A549 (cell line): Measurements from ENCODE around the gene CAMP. TPM values are rescaled to one million over a fixed set of nuclear protein-coding genes. Genes with fewer than 3 reads are reported as not detected.

Experiments used
- ATAC-seq, 2 experiments: fragments of 200-7000 bp in 1 of 2; fragments of >200 bp in 1 of 2; cut with Nextera tagmentation in 1 of 2; cut with Tn5 transposase in 1 of 2; 3 replicates each; pipeline versions ENCODE4 v1.8.0 to v1.9.1; 2018 to 2020; ENCODE audit warnings: mild to moderate bottlenecking in 1 of 2, moderate library complexity in 1 of 2
- CTCF ChIA-PET: fragments of 300-600 bp; sonication (Branson Sonifier 250); formaldehyde crosslinking; extraction: SDS; loops from one replicate; lab custom pipeline; 2021; ENCODE audit warnings: antibody characterized with exemption, inconsistent platforms; lab: Yijun Ruan, JAX
- POLR2A ChIA-PET: fragments of 350-600 bp; formaldehyde crosslinking; extraction: SDS; loops from one replicate; lab custom pipeline; 2021; ENCODE audit warnings: antibody characterized with exemption, inconsistent platforms; lab: Yijun Ruan, JAX
- DNase-seq, 2 experiments: peaks; one replicate each; pipeline versions ENCODE4 v3.0.0 to v3.0.0-alpha.2; 2011 to 2016; ENCODE audit warnings: low read depth in 1 of 2, low spot score in 1 of 2
- FAIRE-seq: peaks from 2 replicates; lab custom pipeline; 2011; peaks lifted over from hg19 to GRCh38; lab: Jason Lieb, UNC
- H3K27ac ChIP-seq, 2 experiments: fragments of >200 bp; sonication (Bioruptor Twin); formaldehyde crosslinking; 3 replicates each; pipeline ENCODE4 v1.5.1; 2016 to 2017
- H3K4me1 ChIP-seq: fragments of >200 bp; sonication (Bioruptor Twin); formaldehyde crosslinking; 3 replicates; pipeline ENCODE4 v1.6.1; 2016
- H3K4me2 ChIP-seq: fragments of >200 bp; sonication (Bioruptor Twin); formaldehyde crosslinking; 3 replicates; pipeline ENCODE4 v1.6.1; 2016
- H3K4me3 ChIP-seq: fragments of >200 bp; sonication (Bioruptor Twin); formaldehyde crosslinking; 3 replicates; pipeline ENCODE4 v1.5.1; 2016
- H3K9me3 ChIP-seq: fragments of >200 bp; sonication (Bioruptor Twin); formaldehyde crosslinking; 3 replicates; pipeline ENCODE4 v1.6.1; 2016
- CEBPB ChIP-seq, 2 experiments: fragments of >200 bp in 1 of 2; sonication (Bioruptor Twin) in 1 of 2; formaldehyde crosslinking in 1 of 2; IDR thresholded peaks; 2 replicates each; pipeline ENCODE4 v1.6.1; 2012 to 2016
- CHD2 ChIP-seq: fragments of 150-350 bp; IDR thresholded peaks from 2 replicates; pipeline ENCODE4 v1.6.1; 2014; ENCODE audit warnings: low read length; ENCODE audit not compliant: partially characterized antibody
- CTCF ChIP-seq: fragments of >200 bp; sonication (Bioruptor Twin); formaldehyde crosslinking; IDR thresholded peaks from 3 replicates; pipeline ENCODE4 v1.5.1; 2016
- EHMT2 ChIP-seq: fragments of 200-600 bp; sonication (generic); IDR thresholded peaks from 2 replicates; pipeline ENCODE4 v1.6.1; 2016; ENCODE audit warnings: antibody characterized with exemption, low read depth, mild to moderate bottlenecking, moderate library complexity
- EP300 ChIP-seq, 2 experiments: fragments of >200 bp; sonication (Bioruptor Twin); formaldehyde crosslinking; IDR thresholded peaks; 2 replicates in 1 of 2; 3 replicates in 1 of 2; pipeline ENCODE4 v1.6.1; 2016 to 2017
- FOSB ChIP-seq: fragments of 250-450 bp; sonication (Bioruptor Pico); IDR thresholded peaks from 2 replicates; pipeline ENCODE4 v1.5.0; 2020; ENCODE audit warnings: mild to moderate bottlenecking, moderate library complexity
- FOXS1 ChIP-seq: fragments of 250-450 bp; sonication (Bioruptor Pico); IDR thresholded peaks from 2 replicates; pipeline ENCODE4 v1.5.0; 2020; ENCODE audit warnings: mild to moderate bottlenecking, moderate library complexity
- GATA3 ChIP-seq: IDR thresholded peaks from 2 replicates; pipeline ENCODE4 v1.6.1; 2012; ENCODE audit warnings: borderline replicate concordance
- HEYL ChIP-seq: fragments of 250-450 bp; sonication (Bioruptor Pico); IDR thresholded peaks from 2 replicates; pipeline ENCODE4 v1.8.0; 2021; ENCODE audit warnings: mild to moderate bottlenecking, moderate library complexity
- HMGXB4 ChIP-seq: fragments of 250-450 bp; sonication (Bioruptor Pico); IDR thresholded peaks from 2 replicates; pipeline ENCODE4 v1.5.0; 2021; ENCODE audit warnings: mild to moderate bottlenecking, moderate library complexity, borderline replicate concordance
- HOXB5 ChIP-seq: fragments of 250-450 bp; sonication (Bioruptor Pico); IDR thresholded peaks from 2 replicates; pipeline ENCODE4 v1.5.0; 2020; ENCODE audit warnings: mild to moderate bottlenecking, moderate library complexity
- KDM5A ChIP-seq: fragments of 200-600 bp; sonication (generic); IDR thresholded peaks from 2 replicates; pipeline ENCODE4 v1.6.1; 2016; ENCODE audit warnings: antibody characterized with exemption, mild to moderate bottlenecking
- MAFK ChIP-seq: fragments of 450-650 bp; IDR thresholded peaks from 2 replicates; pipeline ENCODE4 v1.6.1; 2014; ENCODE audit not compliant: partially characterized antibody
- MAZ ChIP-seq: fragments of 150-350 bp; IDR thresholded peaks from 2 replicates; pipeline ENCODE4 v1.6.1; 2014; ENCODE audit warnings: antibody characterized with exemption, low read depth, low read length, borderline replicate concordance
- MYC ChIP-seq: IDR thresholded peaks from 2 replicates; pipeline ENCODE4 v1.6.1; 2012; ENCODE audit warnings: mild to moderate bottlenecking, inconsistent platforms, low read length, improper control_type of control experiment, borderline replicate concordance
- POLR2A ChIP-seq: IDR thresholded peaks from 2 replicates; pipeline ENCODE4 v1.6.1; 2012; ENCODE audit warnings: mild to moderate bottlenecking, low read length
- RAD21 ChIP-seq, 2 experiments: fragments of >200 bp in 1 of 2; sonication (Bioruptor Twin) in 1 of 2; formaldehyde crosslinking in 1 of 2; IDR thresholded peaks in 1 of 2; conservative IDR thresholded peaks in 1 of 2; 2 replicates in 1 of 2; 3 replicates in 1 of 2; pipeline ENCODE4 v1.6.1; 2012 to 2018; ENCODE audit warnings: inconsistent platforms in 1 of 2
- RCOR1 ChIP-seq: fragments of 150-350 bp; IDR thresholded peaks from 2 replicates; pipeline ENCODE4 v1.6.1; 2014; ENCODE audit warnings: antibody characterized with exemption, low read length, low read depth
- REST ChIP-seq: fragments of 200-600 bp; sonication (generic); IDR thresholded peaks from 2 replicates; pipeline ENCODE4 v1.6.1; 2016; ENCODE audit warnings: antibody characterized with exemption, mild to moderate bottlenecking, moderate library complexity
- RFX5 ChIP-seq: fragments of 450-650 bp; IDR thresholded peaks from 2 replicates; pipeline ENCODE4 v1.7.1; 2014; ENCODE audit warnings: antibody characterized with exemption, mild to moderate bottlenecking, moderate library complexity
- RNF2 ChIP-seq: fragments of 200-600 bp; sonication (generic); IDR thresholded peaks from 2 replicates; pipeline ENCODE4 v1.6.1; 2016; ENCODE audit warnings: low read depth, mild to moderate bottlenecking, antibody characterized with exemption, moderate library complexity, borderline replicate concordance
- TFCP2L1 ChIP-seq: fragments of 250-450 bp; sonication (Bioruptor Pico); IDR thresholded peaks from 2 replicates; pipeline ENCODE4 v1.5.0; 2021; ENCODE audit warnings: mild to moderate bottlenecking
- ZNF302 ChIP-seq: fragments of 250-450 bp; sonication (Bioruptor Pico); IDR thresholded peaks from 2 replicates; pipeline ENCODE4 v1.9.0; 2021; ENCODE audit warnings: inconsistent platforms, mild to moderate bottlenecking, moderate library complexity
- ZSCAN20 ChIP-seq: fragments of 250-450 bp; sonication (Bioruptor Pico); IDR thresholded peaks from 2 replicates; pipeline ENCODE4 v1.8.0; 2022; ENCODE audit warnings: mild to moderate bottlenecking, moderate library complexity
- WGBS: methylation state at CpG from one replicate; pipeline ENCODE4 v1.1.6; 2017; ENCODE audit errors: missing lambda C conversion rate; 5-methylcytosine and 5-hydroxymethylcytosine counted together
- polyA plus RNA-seq, 4 experiments: library from polyadenylated mRNA; depleted of rRNA in 3 of 4; stranded (reverse); fragments of >200 nt; fragmentation: RNase III in 1 of 4; extraction: RNeasy Plus Mini Kit Qiagen cat#74134 plus additional on column Dnase treatment in 1 of 4; gene quantifications; 2 replicates in 3 of 4; 3 replicates in 1 of 4; pipeline ENCODE4 v1.2.3, GENCODE V29; 2011 to 2017
- TF ChIP-seq, protein P1 (sequence below): fragments of >200 bp; sonication (Bioruptor Twin); formaldehyde crosslinking; IDR thresholded peaks from 2 replicates; pipeline ENCODE4 v1.6.1; 2016
- TF ChIP-seq, protein P2 (sequence below): fragments of 150-350 bp; IDR thresholded peaks from 2 replicates; pipeline ENCODE4 v1.6.1; 2014; ENCODE audit warnings: low read depth, mild to moderate bottlenecking, low read length

Gene CAMP
- polyA plus RNA-seq, 2 of the 4 experiments (the other 2 are of a cell fraction), result not detected

- FAIRE-seq (no peak), DNase-seq (no peak), ATAC-seq (no peak)
- 88% methylated on average over 1 of the region's 1 CpG for WGBS
- POLR2A ChIA-PET, result no interaction called here
- CTCF ChIA-PET, result interaction anchor here (1.0 kb wide), 1 partner anchor 188 kb away, joined by 4 read pairs; no protein-coding TSS in a partner anchor
- no peak overlapping the region for H3K4me3 ChIP-seq
- H3K4me1 ChIP-seq, result no peaks in the 10 kb centered on the region
- TF ChIP-seq ZSCAN20, result no peak
- no peak for TF ChIP-seq EHMT2
- TF ChIP-seq, protein P1, sequence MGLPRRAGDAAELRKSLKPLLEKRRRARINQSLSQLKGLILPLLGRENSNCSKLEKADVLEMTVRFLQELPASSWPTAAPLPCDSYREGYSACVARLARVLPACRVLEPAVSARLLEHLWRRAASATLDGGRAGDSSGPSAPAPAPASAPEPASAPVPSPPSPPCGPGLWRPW, result no peak
- TF ChIP-seq MAFK, result no peak
- TF ChIP-seq GATA3, result no peak
- no peak for TF ChIP-seq KDM5A
- TF ChIP-seq, protein P2, sequence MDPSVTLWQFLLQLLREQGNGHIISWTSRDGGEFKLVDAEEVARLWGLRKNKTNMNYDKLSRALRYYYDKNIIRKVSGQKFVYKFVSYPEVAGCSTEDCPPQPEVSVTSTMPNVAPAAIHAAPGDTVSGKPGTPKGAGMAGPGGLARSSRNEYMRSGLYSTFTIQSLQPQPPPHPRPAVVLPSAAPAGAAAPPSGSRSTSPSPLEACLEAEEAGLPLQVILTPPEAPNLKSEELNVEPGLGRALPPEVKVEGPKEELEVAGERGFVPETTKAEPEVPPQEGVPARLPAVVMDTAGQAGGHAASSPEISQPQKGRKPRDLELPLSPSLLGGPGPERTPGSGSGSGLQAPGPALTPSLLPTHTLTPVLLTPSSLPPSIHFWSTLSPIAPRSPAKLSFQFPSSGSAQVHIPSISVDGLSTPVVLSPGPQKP, result no peak
- no peak for TF ChIP-seq MYC
- TF ChIP-seq CEBPB (IDR thresholded peaks at IDR 0.05), result no peak
- no peak for TF ChIP-seq RFX5
- TF ChIP-seq TFCP2L1 (CRISPR knock-in tag), result no peak
- TF ChIP-seq HMGXB4 (CRISPR knock-in tag), result no peak
- no peak for TF ChIP-seq RCOR1
- TF ChIP-seq FOSB, result no peak
- no peak overlapping the region for H3K4me2 ChIP-seq
- H3K27ac ChIP-seq, result no peak overlapping the region
- no peaks in the 10 kb centered on the region for H3K9me3 ChIP-seq
Observed at GRCh38 chr3:48247401-48247811, 24.1 kb downstream of the CAMP start.

GRCh38 chr3:48248095-48248850 is 25.0 kb downstream of the CAMP start:
- ChIA-PET CTCF (interaction anchor here (0.7 to 2.3 kb wide), 3 partner anchors 15 to 188 kb away, joined by 4 to 6 read pairs (median 4); no protein-coding TSS in a partner anchor), POLR2A (no interaction called here)
- TF ChIP-seq HOXB5 (CRISPR knock-in tag) (no peak), POLR2A (no peak), TFCP2L1 (CRISPR knock-in tag) (no peak), REST (no peak), CTCF (no peak), ZNF302 (no peak), RNF2 (no peak), HEYL (no peak), MAZ (no peak), FOXS1 (CRISPR knock-in tag) (no peak), RAD21 (conservative IDR thresholded peaks at IDR 0.05 in 1 of 2, IDR thresholded peaks at IDR 0.05 in 1 of 2) (no peak), EP300 (IDR thresholded peaks at IDR 0.05) (no peak), CHD2 (no peak)
- TF ChIP-seq, protein P2, result no peak
- no peak overlapping the region for H3K4me2 ChIP-seq
- H3K4me1 ChIP-seq, result no peaks in the 10 kb centered on the region
- no peak for FAIRE-seq
- H3K27ac ChIP-seq, result no peak overlapping the region
- no peak overlapping the region for H3K4me3 ChIP-seq
- no peaks in the 10 kb centered on the region for H3K9me3 ChIP-seq
- no peak for ATAC-seq
- no peak for DNase-seq
- WGBS, result 83% methylated on average over 4 of the region's 4 CpGs
